GM21526 (cell line): ENCODE measurements around the gene NKX6-2.
"Not testable (repeated sequence)": the region's sequence is repeated elsewhere in the genome, so short reads cannot be mapped to it uniquely, and the experiment has no call there.

Experiments used
- ATAC-seq: cut with Tn5 transposase; IDR thresholded peaks from one replicate; pipeline ENCODE4 v1.9.1; 2021; ENCODE audit warnings: moderate library complexity; ENCODE audit not compliant: unreplicated experiment, low FRiP score

NKX6-2 gene

DNA sequence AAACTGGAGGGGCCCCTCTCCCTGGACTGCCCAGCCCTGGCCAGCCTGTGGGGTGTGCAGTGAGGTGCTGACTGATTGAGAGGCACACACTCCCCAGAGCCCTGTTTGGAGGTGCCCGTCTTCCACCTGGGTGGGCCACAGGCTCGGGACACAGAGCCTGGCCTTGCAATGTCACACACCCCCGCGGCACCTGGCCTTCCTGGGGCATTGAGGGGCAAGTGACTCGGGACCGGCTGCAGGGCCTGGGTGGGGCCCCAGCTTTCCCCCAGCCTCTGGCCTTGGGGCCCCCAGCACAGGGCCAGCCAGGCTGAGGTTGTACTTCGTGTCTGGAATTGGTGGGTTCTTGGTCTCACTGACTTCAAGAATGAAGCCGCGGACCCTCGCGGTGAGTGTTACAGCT lies 13.9 kb upstream of the NKX6-2 start:
- no peak for ATAC-seq

DNA sequence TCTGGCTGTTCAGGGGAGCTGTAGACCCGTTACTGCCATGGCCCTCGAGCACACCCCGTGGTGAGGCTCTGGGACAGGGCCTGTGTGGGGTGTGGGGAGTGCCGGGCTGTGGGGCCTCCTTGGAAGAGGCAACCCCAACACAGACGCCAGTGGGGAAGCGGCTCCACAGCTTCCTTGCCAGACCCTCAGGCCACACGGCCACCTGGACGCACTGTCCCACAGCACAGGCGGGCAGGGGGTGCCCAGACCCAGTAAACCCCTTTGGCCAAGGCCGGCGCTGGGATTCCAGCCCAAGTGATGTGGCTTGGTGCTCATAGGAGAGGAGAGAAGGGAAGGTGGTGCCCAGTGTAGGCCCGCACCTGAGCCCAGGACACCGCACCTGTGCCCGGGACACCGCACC lies 12.9 kb upstream of the NKX6-2 start:
- ATAC-seq, result no peak

DNA sequence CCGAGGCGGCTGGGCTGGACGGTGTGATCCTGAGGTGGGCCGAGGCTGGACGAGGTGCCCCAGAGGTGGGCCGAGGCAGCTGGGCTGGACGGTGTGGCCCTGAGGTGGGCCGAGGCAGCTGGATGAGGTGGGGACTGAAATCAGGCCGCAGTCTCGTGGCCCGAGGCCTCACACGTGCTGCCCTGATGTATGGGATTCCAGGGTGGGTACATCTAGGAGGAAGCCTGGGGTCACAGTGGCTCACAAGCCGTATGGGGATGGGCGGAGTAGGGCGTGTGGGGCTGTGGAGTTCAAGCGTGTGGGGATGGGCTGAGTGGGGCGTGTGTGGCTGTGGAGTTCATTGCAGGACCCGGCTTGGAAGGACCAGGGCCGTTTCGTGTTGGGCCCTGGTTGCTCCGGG lies 12.5 kb upstream of the NKX6-2 start:
- no peak for ATAC-seq

GRCh38 chr10:132797986-132798385 lies 12.0 kb upstream of the NKX6-2 start:
- ATAC-seq, result not testable (repeated sequence)

GRCh38 chr10:132796846-132797245 lies 10.9 kb upstream of the NKX6-2 start:
- ATAC-seq, result no peak

DNA sequence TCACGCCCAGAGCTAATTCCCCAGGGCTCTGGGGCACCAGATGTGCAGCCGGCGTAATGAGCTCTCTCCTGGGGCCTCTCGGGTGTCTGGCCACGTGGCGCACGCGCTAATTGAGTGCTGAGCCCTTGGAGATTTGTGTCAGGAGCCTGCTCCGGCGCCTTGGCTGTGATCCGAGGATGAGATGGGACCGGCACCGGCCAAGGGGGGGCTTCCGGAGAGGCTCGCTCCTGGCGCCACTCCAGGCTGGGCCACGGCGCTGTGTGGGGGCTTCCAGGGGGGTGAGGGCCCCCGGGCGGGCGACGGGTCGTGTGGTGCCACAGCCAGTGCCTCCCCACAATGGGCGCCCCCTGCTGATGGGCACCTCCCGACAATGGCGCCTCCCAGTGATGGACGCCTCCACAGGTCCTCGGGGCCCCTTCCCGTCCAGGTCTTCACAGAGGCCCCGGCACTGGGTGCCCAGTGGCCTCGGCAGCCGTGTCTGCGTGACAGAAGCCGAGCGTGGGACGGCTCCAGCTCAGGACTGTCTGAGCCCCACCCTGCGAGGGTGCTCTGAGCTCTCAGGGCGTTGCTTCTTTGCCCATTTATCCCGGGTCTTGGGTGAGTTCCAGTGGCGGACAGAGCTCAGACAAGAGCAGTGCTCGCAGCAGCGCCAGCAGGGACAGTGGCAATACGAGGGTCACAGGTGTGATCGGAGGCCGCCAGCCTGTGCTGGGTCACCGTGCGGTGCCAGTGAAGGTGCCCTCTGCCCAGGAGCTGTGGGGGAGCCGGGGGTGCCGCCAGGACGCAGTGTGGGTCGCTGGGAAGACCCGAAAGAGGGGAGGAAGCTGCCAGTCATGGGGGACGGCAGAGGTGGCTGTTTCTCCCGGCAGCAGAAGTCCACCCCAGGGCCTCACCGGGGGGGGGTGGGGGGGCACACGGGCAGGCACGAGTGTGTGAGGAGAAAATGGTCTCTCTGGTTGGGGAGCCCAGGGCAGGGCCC lies 8.2 kb upstream of the NKX6-2 start:
- no peak for ATAC-seq

- ATAC-seq, result no peak
These were observed 7.3 kb upstream of the NKX6-2 start for GRCh38 chr10:132793213-132793612.

DNA sequence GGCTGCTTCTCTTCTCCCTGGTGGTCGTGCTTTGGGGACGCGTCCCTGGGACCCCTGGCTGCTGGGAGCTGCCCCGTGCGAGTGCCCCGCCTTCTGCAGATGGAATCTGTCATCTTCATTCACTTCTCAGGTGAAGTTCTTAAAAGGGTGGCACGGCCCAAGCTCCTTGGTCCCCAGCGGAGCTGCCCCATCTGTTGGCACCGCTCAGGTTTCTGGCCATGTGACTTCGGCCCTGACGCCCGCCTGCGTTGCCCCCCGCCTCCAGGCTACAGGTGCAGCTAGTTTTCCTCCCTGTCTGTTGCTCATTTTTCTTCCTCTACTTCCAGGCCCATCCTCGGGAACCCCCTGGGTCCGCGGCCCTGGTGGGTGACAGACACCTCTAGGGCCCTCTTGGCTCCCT lies 6.8 kb upstream of the NKX6-2 start:
- ATAC-seq, result no peak

DNA sequence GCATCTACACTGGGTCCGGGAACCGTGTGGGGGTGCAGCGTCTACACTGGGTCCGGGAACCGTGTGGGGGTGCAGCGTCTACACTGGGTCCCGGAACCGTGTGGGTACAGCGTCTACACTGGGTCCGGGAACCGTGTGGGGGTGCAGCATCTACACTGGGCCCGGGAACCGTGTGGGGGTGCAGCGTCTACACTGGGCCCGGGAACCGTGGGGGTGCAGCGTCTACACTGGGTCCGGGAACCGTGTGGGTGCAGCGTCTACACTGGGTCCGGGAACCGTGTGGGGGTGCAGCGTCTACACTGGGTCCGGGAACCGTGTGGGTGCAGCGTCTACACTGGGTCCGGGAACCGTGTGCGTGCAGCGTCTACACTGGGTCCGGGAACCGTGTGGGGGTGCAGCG lies 6.2 kb upstream of the NKX6-2 start:
- not testable (repeated sequence) for ATAC-seq

GRCh38 chr10:132790934-132791829 lies 5.2 kb upstream of the NKX6-2 start:
- no peak for ATAC-seq

- no peak for ATAC-seq
These were observed 4.5 kb upstream of the NKX6-2 start for GRCh38 chr10:132790470-132790869.

DNA sequence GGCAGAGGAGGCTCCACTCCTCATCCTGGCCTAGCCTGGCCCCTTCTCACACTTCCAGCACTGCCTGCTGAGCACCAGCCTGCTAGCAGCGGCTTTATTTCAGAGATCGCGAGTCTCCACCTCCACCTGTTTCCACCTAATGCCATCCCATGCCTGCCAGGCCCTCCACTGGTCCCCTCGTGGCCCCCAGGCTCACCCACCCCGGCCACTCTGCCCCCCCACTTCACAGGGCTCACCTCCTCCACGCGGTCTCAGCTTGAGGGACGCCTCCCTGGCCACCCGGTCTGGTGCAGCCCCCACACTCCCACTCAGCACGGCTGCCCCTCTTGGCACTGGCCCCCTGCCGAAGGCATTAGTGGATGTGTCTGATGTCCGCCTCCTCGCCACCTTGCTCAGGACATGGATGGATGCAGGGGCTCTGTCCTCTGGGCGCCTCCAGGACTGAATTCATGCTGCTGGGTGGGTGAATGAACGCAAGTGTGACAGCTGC lies 3.8 kb upstream of the NKX6-2 start:
- ATAC-seq, result no peak

DNA sequence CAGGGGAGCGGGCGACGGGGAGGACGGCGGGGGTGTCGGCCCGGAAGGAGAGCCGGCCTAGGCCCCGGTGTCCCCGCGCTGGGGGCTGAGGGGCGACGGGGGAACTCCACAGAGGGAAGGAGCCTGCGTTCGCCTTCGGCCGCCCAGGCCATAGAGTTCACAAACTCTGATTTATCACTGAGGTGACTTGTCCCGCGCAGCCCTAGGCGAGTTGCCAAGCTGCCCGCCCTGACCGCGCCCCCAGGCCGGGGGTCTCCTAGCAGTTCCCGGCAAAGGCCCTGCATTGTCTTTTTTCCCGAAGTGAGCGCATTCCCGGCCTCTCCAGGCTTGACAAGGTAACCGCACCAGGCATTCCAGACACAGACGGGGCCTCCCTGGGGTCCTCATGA lies 2.9 kb upstream of the NKX6-2 start:
- no peak for ATAC-seq

DNA sequence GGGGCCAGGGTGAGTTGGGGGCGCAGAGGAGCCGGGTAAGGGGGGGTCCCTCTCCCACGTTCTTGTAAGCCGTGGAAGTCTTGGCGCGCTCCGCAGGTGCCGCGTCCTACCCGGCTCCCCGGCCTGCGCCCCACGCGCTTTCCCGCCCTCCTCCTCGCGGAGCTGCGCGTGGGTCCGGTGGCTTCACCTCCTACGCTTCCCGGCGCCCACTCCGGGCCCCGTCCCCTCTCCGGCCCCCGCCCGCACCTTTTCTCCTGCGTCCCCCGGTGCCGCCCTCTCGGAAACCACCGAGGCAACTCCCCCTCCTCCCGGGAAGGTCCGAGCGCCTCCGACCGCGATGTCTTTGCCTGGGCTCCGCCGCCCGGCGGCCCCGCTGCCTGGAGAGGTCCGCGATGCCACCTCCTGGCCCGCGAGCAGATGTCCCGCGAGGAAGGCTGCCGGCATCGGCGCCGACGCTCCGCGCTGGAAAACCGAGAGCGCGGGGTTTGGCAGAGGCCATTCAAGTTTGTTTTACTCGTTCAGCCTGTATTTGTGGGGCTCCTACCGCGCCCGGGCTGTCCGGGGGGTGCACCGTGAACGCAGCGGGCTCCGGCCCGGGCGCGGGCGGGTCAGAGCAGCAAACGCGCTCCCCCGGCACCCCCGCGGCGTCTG lies 2.4 kb upstream of the NKX6-2 start:
- no peak for ATAC-seq

GRCh38 chr10:132787495-132788179 lies 1.7 kb upstream of the NKX6-2 start:
- no peak for ATAC-seq

DNA sequence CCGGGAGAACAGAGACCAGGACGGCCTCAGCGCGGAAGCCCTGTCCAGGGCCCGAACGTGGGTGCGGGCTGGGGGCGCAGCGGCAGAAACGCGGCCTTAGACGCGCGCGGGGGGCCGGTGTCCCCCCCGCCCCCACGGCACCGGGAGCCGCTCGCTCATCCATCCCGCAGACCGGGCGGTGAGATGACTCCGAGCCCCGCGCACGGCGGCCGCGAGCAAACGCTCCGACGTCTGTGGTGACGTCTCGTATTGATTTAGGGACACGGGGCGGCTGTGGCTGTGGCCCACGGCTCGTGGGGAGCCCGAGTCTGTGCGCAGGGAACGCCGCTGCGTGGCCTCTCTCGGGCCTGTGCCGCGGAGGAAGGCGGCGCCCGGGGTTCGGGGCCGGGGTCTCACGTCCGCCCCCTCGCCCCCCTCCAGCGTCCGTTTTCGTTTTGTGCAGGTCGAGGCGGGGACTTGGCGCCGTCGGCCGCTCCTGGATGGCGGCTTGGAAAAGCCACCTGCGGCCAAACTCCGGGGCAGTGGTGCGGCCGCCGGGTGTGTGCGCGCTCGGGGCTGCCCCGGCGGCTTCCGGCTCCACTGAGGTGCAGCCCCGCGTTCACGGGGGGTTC lies 1.0 kb upstream of the NKX6-2 start:
- ATAC-seq, result no peak

GRCh38 chr10:132786476-132786883 lies 533 bp upstream of the NKX6-2 start:
- no peak for ATAC-seq

DNA sequence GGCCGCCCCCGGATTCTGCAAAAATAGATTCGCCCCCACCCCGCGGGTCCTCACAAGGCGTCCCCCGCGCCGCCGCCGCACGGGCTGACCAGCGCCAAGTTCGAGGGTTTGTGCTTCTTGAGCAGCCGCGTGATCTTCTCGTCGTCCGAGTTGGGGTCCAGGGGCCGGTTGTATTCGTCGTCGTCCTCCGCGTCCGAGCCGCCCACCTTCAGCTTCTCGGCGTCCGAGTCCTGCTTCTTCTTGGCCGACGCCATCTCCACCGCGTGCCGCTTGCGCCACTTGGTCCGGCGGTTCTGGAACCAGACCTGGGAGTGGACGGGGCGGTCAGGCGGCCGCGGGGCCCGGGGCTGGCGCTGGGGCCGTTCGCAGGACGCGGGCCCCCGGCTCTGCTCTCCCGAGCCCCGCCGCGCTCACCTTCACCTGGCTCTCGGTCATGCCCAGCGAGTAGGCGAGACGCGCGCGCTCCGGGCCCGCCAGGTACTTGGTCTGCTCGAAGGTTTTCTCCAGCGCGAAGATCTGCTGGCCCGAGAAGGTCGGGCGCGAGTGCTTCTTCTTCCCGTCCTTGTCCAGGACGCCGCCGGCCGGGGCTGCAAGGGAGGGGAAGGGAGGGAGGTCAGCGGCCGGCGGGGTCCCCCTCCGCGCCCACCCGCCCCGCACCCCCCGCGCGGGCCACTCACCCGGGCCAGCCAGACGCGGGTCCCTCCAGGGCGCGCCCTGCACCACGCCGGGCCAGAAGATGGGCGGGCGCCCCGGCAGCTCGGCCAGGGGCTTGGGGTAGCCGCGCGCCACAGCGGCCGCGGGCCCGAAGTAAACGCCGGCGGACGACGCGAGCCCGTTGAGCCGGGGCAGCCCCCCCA lies 853 bp downstream of the NKX6-2 start:
- no peak for ATAC-seq
